OCI-LY7 (cell line): Measurements from ENCODE around the gene SNAPIN.

Experiments used
- CTCF ChIP-seq: fragments of 200-600 bp; sonication (generic); conservative IDR thresholded peaks from 2 replicates; pipeline ENCODE4 v1.5.1; 2014; ENCODE audit warnings: mild to moderate bottlenecking, antibody characterized with exemption, low read length, moderate library complexity, mixed read lengths
- EZH2phosphoT487 ChIP-seq: fragments of 200-600 bp; sonication (generic); IDR thresholded peaks from 2 replicates; pipeline ENCODE4 v1.6.1; 2018; ENCODE audit warnings: low read depth, borderline replicate concordance, mild to moderate bottlenecking, mixed run types, antibody characterized with exemption, low read length, moderate library complexity, mixed read lengths

DNA sequence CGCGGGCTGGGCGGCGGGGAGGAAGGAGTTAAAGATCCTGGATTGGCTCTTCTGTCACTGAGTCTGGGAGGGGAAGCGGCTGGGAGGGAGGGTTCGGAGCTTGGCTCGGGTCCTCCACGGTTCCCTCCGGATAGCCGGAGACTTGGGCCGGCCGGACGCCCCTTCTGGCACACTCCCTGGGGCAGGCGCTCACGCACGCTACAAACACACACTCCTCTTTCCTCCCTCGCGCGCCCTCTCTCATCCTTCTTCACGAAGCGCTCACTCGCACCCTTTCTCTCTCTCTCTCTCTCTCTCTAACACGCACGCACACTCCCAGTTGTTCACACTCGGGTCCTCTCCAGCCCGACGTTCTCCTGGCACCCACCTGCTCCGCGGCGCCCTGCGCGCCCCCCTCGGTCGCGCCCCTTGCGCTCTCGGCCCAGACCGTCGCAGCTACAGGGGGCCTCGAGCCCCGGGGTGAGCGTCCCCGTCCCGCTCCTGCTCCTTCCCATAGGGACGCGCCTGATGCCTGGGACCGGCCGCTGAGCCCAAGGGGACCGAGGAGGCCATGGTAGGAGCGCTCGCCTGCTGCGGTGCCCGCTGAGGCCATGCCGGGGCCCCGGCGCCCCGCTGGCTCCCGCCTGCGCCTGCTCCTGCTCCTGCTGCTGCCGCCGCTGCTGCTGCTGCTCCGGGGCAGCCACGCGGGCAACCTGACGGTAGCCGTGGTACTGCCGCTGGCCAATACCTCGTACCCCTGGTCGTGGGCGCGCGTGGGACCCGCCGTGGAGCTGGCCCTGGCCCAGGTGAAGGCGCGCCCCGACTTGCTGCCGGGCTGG, 20.2 kb downstream of the SNAPIN start, which contains the start of gene NPR1:
- TF ChIP-seq CTCF (no peak), EZH2phosphoT487 (no peak)
